Left ventricle myocardium inferior (tissue), 1 donor: Measurements from ENCODE around the gene FAM118A. TPM values are rescaled to one million over a fixed set of nuclear protein-coding genes. Genes with fewer than 3 reads are reported as not detected.

Experiments used
- DNase-seq: peaks from one replicate; pipeline ENCODE4 v3.0.0-alpha.2; 2020
- H3K27ac ChIP-seq: fragments of 200-600 bp; replicated peaks from 2 replicates; pipeline ENCODE4 v1.8.0; 2021
- H3K27me3 ChIP-seq: fragments of 200-600 bp; 2 replicates; pipeline ENCODE4 v1.8.0; 2021; ENCODE audit warnings: low read depth
- H3K36me3 ChIP-seq: fragments of 200-600 bp; 2 replicates; pipeline ENCODE4 v1.8.0; 2021
- H3K4me1 ChIP-seq: fragments of 200-600 bp; 2 replicates; pipeline ENCODE4 v1.8.0; 2021
- H3K4me3 ChIP-seq: fragments of 200-600 bp; 2 replicates; pipeline ENCODE4 v1.8.0; 2021; ENCODE audit warnings: mild to moderate bottlenecking, moderate library complexity
- H3K9me3 ChIP-seq: fragments of 200-600 bp; replicated peaks from 2 replicates; pipeline ENCODE4 v1.8.0; 2021
- intact Hi-C: fragments of 100-400 bp; cut with micrococcal nuclease; formaldehyde crosslinking; loops from one replicate; pipeline ENCODE4 v1.11.0; 2022
- total RNA-seq: library from RNA; stranded (reverse); fragmentation: NEBNext Ultra II Directional; extraction: Animal tissue kit (Norgen Biotek cat#: 25700); gene quantifications from one replicate; pipeline ENCODE4 v1.2.1, GENCODE V29; 2021
- TF ChIP-seq, protein P1 (sequence below): fragments of 200-600 bp; IDR thresholded peaks from 2 replicates; pipeline ENCODE4 v1.8.0; 2021; ENCODE audit warnings: antibody characterized with exemption, mild to moderate bottlenecking, borderline replicate concordance
- donor health status: DM: no; HTN: yes; CAD: no; lungs with severe emphysema.

FAM118A gene
- total RNA-seq, 1 donor from 2014 or later, result 14.1 TPM

DNA sequence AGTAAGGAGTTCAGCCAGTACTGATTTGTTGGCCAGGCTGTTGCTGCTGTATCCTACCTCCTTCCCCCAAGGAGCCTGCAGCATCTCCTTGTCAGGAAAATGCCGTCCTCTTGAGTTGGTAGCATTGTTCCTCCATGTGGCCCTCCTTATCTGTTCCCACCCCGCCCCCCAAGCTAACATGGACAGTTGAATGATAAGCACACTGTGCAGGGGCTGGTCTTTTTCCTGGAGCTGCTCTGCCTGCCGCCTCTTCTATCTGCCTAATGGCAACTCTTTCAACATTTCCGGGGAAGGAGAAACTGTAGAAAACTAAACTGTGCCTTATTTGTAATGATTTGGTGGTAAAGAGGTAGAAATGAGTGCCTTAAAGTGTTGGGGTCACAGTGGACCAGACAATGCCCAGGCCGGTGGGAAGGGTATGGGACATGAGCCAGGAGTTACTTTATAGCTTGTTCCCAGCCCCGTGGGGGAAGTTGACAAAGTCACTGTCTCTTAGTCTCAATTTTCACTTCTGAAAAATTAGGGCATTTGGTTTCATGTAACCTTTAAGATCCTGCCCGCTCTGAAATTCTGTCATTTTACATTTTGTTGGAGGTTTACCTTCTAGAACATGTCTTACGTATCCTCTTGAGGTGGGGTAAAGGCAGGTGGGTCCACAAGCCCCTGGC lies 4.5 kb downstream of the FAM118A start:
- DNase-seq, result no peak
- H3K36me3 ChIP-seq, result no peaks in the 10 kb centered on the region
- peak overlapping the region; percentile 13 for H3K27ac ChIP-seq
- intact Hi-C loops, result no loop called here
- no peaks in the 10 kb centered on the region for H3K9me3 ChIP-seq
- H3K27me3 ChIP-seq, result no peaks in the 10 kb centered on the region
- TF ChIP-seq, protein P1, sequence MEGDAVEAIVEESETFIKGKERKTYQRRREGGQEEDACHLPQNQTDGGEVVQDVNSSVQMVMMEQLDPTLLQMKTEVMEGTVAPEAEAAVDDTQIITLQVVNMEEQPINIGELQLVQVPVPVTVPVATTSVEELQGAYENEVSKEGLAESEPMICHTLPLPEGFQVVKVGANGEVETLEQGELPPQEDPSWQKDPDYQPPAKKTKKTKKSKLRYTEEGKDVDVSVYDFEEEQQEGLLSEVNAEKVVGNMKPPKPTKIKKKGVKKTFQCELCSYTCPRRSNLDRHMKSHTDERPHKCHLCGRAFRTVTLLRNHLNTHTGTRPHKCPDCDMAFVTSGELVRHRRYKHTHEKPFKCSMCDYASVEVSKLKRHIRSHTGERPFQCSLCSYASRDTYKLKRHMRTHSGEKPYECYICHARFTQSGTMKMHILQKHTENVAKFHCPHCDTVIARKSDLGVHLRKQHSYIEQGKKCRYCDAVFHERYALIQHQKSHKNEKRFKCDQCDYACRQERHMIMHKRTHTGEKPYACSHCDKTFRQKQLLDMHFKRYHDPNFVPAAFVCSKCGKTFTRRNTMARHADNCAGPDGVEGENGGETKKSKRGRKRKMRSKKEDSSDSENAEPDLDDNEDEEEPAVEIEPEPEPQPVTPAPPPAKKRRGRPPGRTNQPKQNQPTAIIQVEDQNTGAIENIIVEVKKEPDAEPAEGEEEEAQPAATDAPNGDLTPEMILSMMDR, result no peak
- H3K4me1 ChIP-seq, result peaks cover 70% of the 10 kb centered on the region
- H3K4me3 ChIP-seq, result no peak overlapping the region

DNA sequence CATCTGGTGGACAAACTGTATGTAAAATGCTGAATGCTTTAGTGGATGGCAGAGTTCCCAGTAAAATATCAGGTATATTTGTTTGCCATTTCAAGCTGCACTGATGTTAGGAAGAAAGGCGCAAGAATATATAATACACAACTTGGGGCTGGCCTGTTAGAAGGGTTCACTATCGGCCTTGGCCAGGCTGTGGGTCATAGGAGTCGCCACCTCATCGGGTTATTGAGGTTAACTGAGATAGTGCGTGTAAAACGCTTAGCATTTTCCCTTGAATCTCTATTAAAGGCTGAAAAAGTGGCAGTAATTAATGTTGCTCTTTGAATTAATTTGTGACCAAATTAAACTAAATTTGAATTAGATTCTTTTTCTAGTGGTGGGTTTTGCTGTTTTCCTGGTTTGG lies 5.1 kb downstream of the FAM118A start:
- H3K4me1 ChIP-seq, result peaks cover 74% of the 10 kb centered on the region

GRCh38 chr22:45316796-45317526 lies 7.2 kb downstream of the FAM118A start:
- Histone ChIP-seq H3K4me1 (peaks cover 71% of the 10 kb centered on the region), H3K27ac (peak overlapping the region; percentile 82), H3K4me3 (peak overlapping the region; percentile 37), H3K36me3 (no peaks in the 10 kb centered on the region), H3K27me3 (no peaks in the 10 kb centered on the region), H3K9me3 (no peaks in the 10 kb centered on the region)
- DNase-seq, result no peak
- intact Hi-C loops, result no loop called here
- TF ChIP-seq, protein P1, result no peak

More for the DNA sequence above, 5.1 kb downstream of the FAM118A start:
- H3K4me3 ChIP-seq, result no peak overlapping the region
- TF ChIP-seq, protein P1, result no peak
- no peaks in the 10 kb centered on the region for H3K27me3 ChIP-seq
- no peaks in the 10 kb centered on the region for H3K36me3 ChIP-seq
- intact Hi-C loops, result no loop called here
- no peak for DNase-seq
- H3K27ac ChIP-seq, result peak overlapping the region; percentile 13
- H3K9me3 ChIP-seq, result no peaks in the 10 kb centered on the region

- TF ChIP-seq, protein P1, result peak; percentile 58
- intact Hi-C loops, result no loop called here
- H3K27me3 ChIP-seq, result no peaks in the 10 kb centered on the region
- no peaks in the 10 kb centered on the region for H3K36me3 ChIP-seq
- H3K27ac ChIP-seq, result peak overlapping the region; percentile 82
- no peaks in the 10 kb centered on the region for H3K9me3 ChIP-seq
- H3K4me3 ChIP-seq, result peak overlapping the region; percentile 37
- peaks cover 71% of the 10 kb centered on the region for H3K4me1 ChIP-seq
- peak; percentile 50 for DNase-seq
These were observed 7.9 kb downstream of the FAM118A start for GRCh38 chr22:45317551-45318167.

DNA sequence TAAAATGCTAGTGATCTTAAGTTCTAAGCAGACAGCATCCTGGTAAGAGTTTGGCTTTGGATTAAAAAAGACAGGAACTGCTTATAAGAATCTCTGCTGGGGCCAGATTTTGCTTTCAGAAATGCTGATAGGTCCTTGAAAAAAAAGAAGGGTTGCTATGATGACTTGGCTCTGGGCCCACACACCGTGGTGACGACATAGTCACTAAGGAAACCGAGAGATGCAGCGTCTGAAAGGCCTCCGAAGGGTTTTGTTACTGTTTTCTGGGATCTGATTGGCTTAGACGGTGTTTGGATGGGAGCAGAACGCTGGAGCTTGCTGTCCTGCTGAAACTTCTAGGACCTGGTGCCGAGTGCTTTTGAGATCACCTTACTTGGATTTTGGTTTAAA lies 8.4 kb downstream of the FAM118A start:
- peak overlapping the region; percentile 37 for H3K4me3 ChIP-seq
- intact Hi-C loops, result no loop called here

More for the DNA sequence above, 8.4 kb downstream of the FAM118A start:
- peak; percentile 78 for DNase-seq
- peak overlapping the region; percentile 82 for H3K27ac ChIP-seq
- no peaks in the 10 kb centered on the region for H3K27me3 ChIP-seq
- H3K4me1 ChIP-seq, result peaks cover 71% of the 10 kb centered on the region
- no peaks in the 10 kb centered on the region for H3K9me3 ChIP-seq
- peaks cover 2% of the 10 kb centered on the region for H3K36me3 ChIP-seq
- TF ChIP-seq, protein P1, result no peak
